Activated CD4-positive, alpha-beta T cell treated with anti-CD3 and anti-CD28 coated beads, Interleukin-10, Interleukin-2, amounts not matched to agents 100 ng/mL and 50 ng/mL, durations not matched to agents 16 hours and 8 hours (primary cell): ENCODE results near the gene MRPL46.
"Not testable (repeated sequence)": the region's sequence is repeated elsewhere in the genome, so short reads cannot be mapped to it uniquely, and the experiment has no call there.

Source experiments
- DNase-seq: peaks from one replicate; pipeline ENCODE4 v3.0.0-alpha.2; 2020

The MRPL46 gene

DNA sequence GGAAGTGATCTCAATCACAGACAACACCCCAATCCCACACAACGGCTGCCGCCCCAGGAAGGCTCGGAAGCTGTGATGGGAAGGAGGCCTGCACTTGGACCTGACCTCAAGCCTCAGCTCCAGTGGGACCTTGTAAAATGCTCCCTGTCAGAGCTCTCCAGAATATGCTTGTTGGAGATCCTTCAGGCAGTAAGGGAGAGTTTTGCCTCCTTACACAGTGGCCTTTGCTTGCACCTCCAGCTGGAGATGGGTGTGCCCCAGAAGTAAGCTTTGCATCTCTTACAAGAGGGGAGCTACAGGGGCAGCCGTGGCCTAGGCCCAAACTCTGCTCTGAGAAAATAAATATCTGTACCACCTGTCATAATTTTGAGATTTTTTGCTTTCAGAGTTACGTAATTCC lies 10.7 kb upstream of the MRPL46 start:
- DNase-seq, result no peak

DNA sequence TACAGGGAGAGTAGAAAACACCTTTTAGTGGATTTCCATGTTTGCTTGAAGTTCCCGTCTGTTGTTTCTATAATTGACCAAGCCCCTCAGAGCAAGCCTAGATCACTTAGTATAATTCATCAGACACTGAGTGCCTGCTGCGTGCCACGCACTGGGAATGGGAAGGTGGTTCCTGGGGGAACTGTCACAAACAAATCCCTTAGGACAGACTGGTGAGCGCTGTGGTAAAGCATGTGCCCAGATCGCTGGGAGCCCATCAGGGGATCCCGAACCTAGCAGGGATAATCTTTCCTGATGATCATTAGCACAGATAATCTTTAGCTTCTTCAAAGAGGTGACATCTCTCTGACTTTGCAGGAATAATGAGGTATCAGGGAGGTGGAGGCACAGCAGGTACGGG lies 9.9 kb upstream of the MRPL46 start:
- DNase-seq, result no peak

DNA sequence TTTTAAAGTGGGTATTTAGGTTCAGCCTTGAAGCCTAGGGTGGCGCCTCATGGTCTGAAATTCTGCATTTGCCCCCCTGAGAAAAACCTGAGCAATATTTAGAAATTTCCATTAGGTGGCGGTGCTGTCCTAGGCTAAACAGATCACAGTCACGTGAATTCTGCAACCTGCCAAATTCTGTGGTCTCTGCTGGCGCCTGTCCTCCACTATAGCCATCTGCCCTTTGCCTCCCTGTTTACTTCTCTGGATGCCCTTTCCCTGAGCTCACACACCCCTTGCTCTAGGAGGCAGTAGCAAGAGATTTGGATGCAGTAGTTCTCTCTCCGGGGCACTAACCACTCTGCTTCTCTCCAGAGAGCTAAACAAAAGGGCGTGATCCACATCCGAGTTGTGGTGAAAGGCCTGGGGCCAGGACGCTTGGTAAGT lies 9.5 kb upstream of the MRPL46 start:
- peak; percentile 42 for DNase-seq

DNA sequence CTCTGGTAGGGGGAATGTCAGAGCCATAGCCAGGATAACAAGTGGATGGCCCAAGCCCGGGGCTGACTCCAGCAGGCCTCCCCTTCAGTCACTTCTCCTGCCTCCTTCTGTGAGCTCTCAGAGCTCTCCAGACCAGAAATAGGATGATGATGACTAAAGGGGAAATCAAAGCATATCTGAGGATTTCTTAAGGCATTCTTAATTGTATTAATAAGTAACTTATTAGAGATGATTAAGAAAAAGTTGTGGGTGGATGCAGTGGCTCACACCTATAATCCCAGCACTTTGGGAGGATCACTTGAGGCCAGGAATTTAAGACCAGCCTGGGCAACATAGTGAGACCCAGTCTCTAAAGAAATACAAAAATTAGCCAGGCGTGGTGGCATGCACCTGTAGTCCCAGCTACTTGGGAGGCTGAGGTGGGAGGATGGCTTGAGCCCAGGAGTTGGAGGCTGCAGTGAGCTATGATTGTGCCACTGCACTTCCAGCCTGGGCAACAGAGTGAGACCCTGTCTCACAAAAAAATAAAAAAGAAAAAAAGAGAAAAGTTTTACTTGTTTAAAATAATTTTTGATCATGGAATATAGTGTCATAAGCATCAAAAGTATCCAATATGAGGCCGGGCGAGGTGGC lies 6.6 kb upstream of the MRPL46 start:
- DNase-seq, result not testable (repeated sequence)

DNA sequence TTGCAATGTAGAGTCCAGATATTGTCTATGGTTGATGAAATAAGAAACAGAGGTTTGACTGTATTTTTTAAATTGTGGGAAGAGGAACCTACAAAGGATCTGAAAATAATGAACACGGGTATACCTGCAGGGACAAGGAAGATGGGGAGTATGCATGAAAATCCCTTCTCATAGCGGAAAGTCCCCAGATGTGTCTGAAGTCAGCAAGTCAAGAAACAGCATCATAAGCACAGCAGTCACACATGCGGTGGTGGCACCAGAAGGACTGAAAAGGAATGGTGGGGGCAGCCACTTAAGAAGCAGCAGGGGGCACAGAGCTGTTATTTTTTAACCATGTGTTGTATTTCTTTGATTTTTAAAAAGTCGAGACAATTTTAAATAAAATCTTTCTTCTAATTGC lies 5.0 kb upstream of the MRPL46 start:
- peak; percentile 25 for DNase-seq

DNA sequence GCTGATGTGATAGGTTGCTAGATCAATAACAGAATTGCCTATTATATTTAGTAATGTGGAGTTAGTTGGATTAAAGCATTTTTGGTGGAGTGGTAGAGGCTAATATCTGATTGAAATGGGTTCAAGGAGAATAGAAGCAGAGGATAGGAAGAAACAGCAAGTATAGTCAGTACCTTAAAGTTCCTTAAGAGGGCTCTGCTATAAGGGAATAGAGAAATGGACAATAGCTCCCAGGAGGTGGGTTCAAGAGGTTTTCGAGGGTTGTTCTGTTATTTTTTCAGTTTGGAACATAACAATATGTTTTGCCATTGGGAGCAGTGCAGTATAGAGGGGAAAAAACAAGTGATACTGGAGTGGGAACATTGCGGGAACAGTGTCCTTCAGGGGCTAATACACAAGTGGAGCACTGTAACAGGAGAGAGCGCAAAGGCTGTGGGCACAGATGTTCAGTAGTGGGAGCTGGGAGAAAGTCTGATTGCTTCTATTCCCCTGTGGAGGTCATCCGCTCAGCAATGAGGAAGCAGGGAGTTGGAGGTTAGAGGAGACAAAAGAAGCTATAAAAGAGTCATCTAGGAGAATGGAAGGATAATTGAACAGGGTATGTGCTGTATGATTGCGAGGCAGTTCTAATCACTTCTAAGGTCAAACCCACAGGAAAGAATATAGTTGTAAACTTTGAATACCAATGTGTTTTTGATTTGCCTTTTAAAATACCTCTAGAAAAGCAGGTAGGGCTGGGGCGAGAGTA lies 3.6 kb upstream of the MRPL46 start:
- DNase-seq, result no peak

DNA sequence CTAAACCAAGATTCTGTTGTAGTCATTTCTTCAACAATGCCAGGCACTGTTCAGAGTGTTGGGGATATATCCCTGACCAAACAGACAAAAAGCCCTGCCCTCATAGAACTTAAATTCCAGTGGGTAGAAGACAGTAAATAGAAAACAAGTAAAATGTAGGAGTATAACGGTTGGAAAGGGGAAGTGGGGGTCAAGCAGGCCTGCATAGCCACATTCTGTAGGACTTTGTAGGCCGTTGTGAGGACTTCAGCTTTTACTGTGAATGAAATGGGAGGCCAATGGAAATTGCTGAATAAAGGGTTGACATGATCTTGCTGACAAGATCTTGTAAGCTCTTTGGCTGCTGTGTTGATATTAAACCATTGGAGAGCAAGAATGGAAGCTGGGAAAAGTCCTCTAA lies 2.1 kb upstream of the MRPL46 start:
- DNase-seq, result no peak

DNA sequence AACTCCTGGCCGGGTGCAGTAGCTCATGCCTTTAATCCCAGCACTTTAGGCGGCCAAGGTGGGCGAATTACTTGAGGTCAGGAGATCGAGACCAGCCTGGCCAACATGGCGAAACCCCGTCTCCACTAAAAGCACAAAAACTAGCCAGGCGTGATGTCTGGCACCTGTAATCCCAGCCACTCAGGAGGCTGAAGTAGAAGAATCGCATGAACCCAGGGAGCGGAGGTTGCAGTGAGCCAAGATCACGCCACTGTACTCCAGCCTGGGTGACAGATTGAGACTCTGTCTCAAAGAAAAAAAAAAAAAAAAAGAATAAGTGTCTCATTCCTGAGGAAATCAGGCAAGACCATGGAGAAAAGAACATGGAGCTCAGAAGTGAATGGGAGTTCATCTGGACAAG lies 1.5 kb upstream of the MRPL46 start:
- not testable (repeated sequence) for DNase-seq

DNA sequence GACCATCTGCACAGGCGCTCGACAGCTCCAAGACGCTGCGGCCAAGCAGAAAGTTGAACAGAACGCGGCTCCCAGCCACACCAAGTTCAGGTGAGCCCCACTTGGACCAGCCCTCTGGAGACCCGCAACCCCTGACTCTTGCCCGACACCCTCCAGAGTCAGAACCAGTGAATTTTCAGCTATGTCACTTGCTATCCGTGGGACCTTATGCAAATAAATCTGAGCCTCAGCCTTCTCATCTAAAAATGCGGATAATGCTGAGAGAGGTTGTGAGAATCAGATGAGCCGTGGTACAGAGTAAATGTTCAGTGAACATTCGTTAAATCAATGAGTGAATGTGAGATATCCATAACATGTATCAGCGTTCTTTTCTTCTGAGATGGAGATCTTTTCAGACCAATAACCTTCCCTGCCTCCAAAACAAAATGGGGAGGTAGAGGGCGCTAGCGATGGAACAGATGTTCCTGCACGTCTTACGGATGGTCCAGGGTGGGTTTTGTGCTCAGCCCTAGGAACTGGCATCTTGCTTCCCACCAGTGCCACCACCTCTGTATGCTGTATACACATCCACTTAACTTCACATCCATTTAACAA lies 844 bp upstream of the MRPL46 start:
- peak; percentile 28 for DNase-seq

DNA sequence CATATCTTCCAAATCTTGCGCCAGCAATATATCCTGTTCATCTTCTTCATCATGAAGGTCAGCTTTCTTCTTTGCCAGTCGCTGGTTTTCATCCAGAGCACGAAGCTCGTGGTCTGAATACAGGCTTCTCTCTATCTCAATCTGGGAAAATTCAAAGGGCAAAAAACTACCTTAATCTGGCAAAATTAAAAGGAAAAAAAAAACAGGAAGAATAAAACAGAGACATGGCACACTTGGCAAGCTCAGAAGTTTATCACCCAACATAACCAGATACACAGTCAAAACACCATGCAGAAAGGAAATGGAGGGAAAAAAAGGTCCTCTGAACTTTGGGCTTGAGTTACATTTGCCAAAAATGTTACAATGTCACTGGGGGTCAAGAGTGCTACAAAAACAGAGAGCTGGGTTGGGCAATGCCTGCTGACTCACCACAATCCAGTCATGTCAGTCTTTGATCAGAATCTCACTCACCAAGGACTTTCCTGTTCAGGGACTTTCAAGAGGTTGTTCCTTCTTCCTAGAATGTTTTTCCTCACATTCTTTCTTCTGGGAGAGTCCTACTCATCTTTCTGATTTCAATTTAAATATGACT lies 1.5 kb downstream of the MRPL46 start:
- DNase-seq, result peak; percentile 62

DNA sequence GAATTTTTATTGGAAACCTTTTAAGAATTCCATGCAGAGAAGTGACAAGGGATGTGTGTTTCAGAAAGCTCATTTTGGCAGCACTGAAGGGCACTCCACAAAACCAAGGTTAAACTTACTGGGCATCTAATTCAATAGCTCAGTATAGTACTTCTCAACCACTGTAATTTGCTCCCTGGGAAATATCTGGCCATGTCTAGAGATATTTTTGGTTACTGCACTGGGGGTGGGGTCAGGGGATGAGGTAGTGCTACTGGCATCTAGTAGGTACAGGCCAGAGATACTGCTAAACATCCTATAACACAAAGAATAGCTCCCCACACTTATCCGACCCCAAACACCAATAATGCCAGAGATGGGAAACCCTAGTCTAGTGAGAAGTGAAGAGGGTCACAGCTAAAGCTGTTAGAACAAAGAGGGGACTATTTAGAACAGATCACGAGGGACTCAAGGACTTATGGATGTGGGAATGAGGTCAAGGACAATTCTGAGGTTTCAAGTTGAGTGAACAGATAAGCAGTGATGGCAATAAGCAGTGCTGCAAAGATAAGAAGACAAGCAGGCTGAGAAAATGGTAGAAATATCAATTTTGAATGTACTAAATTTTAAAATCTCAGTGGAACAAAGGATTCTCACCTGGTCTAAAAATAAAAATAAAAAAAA lies 3.2 kb downstream of the MRPL46 start:
- no peak for DNase-seq

DNA sequence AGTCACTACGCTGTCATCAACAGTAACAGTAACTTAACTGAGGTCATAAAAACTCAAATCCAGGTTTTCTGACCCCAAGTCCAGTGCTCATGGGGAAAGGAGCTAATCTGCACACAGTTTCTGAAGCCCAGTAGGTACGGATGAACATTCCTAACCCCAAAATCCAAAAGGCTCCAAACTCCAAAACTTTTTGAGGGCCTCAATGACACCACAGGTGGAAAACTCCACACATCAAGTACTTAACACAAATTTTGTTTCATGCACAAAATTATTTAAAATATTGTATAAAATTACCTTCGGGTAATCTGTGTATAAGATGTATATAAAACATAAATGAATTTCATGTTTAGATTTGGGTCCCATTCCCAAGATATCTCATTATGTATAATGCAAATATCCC lies 10.5 kb downstream of the MRPL46 start:
- DNase-seq, result no peak

DNA sequence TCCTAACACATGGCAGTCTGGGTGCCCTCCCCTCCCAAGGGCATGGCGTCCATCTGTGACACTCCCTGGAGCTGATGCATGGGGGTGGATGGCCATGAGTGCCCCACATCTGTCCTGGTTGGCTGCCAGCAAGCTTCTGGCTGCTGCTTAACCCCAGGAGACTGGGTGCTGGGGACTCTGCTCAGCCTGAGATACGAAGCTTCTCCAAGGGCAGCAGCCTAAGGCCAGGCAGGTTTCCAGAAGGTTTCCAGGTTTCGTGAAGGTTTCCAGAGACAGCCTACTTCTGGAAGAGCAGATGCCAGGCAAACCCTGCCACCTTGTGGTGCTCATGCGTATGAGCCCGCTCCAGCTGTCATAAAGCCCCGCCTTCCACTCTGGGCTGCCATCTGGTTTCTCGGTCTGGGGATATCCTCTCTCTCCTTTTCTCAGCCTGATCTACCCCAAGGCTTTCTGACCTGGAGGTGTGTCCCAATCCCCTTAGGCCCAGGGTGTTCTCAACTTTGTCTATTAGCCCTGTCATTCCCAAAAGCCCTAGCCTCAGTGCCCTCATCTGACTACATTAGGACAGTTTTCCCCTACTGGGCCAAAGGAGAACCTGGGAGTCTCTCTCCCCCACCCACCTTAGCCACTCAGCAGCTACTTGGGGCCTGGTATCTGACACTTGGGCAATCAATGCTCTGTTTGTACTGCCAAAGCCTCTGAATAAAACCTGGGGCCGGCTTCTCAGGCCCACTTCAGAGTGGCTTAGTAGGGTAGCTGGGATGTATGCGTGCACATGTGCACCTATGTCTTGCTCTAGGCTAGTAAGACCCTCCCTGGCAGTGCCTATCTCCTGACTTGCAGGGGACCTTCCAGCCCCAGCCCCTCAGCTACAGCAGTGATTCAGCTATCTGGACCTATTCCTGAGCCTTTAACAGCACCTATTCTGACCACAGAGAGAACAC lies 12.0 kb downstream of the MRPL46 start:
- peak; percentile 65 for DNase-seq

DNA sequence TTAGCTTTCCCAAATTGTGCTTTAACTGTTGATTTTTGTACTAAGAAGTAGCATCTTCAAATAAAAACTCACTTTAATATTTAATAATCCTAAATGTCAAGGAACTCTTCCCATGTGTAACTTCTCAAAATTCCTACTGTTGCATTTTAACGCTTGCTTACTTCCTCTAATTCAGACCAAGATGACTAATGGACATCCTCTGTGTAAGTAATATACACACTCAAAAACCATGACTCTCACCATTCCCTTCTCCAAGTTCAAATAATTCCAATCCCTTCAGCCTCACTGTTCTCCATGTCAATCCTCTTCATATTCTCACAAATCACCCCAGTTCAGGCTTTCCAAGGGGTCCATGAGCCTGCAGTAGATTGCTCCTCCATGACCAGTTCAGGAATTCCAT lies 13.0 kb downstream of the MRPL46 start:
- no peak for DNase-seq

DNA sequence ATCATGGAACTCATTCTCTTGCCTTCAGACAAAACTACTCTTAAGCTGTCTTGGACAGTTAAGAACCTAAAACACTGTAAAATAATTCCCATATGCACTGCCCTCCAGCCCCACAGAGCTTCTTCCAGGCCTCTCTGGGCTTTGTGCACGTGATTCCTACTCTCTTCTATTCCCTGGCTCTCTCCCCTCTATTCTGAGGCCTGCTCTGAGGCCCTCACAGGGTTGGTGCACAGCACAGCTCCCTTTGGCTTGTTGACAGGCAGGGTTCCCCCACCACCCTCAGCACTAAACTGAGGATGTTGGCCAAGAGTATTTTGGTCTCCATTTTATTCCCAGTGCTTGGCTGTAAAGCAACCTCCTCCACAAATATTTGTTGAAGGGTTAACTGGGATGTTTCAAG lies 13.5 kb downstream of the MRPL46 start:
- DNase-seq, result no peak

DNA sequence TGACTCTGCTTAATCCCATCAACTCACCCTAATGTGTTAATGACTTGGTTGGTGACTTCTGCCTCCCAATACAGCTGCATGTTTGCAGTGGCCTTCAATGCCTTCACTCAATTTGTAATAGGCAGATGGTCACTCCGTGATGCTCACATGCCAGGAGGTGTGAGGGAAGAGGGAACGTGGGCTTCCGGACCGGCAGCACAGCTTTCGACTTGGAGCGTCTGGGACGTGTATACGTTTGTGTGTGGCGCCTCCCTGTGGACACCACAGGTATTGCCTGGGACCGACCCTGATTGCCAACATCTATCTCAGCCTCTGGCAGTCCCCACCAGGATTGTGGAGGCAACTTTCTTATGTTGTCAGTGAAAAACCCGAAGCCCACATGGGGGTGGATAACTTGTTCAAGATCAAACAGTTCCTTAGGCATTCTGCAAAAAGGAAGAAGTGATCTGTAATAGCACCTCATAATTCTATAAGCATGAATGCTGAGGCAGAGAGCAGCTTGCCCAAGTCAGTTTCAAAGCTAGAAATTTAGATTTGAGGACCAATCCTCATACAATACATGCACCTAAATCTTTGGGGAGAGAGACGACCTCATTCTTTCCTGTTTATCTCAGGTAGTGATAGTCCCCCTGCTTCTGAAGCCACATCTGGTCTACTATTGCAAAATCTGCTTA lies 16.9 kb downstream of the MRPL46 start:
- peak; percentile 81 for DNase-seq

DNA sequence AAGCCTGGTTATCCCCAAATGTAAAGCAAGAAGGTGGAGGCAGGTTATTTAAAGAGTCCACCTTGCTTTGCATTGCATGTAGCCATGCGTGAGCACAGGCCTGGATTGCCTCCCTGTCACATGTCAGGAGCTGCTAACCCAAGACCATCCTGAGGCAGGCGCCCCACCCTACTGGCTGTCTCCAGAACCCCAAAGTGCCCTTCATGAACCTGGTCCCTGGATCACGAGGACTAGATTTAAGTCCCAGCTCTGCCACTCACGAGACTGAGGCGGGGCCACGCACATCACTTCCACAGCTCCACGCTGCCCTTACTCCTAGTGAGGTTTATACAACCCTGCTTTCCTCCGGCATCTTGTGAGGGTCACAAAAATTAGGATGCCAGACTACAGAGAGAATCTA lies 17.6 kb downstream of the MRPL46 start:
- no peak for DNase-seq

DNA sequence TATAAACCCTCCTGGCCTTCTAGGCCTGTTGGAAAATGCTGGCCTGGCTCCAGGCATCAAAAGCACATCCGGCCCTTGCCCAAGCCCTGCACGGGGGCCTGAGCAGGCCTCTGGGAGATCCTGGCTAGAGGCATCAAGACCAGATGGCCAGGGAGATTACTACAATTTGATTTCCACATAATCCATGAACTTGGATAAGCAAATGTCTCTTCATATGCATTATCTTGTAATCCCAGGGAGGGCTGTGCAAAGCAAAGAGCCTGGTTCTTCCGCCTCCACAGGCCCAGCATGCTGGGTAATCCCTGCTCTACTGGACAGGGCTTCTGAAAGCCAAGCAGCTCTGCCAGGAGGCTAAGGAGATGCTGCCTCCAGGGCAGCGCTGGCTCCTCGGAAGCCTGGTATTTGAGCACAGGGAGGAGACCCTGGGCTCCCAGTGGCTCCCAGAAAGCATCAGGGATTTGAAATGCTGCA lies 18.2 kb downstream of the MRPL46 start:
- DNase-seq, result no peak

DNA sequence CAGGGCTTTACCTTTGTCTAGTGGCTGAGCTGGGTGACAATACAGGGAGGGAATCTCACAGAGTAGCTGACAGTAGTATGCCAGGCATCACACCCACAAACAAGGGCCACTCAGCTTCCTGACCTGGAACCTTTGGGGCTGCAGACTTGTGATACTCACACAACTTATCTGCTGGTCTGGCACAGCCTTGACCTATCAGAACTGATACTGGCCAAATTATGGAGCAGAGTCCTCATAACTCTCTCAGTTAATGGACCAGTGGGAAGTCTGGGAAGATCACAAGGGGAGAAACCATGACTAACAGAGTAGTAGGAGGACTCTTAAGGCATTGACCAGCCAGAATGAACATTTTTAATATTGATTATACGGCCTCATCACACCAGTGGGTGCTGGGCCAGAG lies 19.4 kb downstream of the MRPL46 start:
- no peak for DNase-seq

DNA sequence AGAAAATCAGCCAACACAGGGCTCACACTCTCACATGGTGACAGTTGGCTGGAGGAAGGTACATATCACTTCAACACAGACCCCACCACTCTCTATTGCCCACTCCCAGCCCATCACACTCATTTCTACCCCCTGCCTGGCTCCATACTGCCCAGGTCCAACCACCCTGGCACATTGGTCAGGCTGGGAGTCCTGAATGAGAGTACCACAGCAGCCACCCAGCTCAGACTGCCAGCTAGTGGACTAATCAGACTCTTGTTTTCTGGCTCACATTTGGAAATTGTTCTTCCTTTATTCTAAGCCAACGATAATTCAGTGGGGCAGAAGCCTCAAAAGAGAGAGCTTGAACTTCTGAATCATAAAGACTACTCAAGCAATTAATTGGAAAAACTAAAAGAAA lies 20.0 kb downstream of the MRPL46 start:
- DNase-seq, result no peak

DNA sequence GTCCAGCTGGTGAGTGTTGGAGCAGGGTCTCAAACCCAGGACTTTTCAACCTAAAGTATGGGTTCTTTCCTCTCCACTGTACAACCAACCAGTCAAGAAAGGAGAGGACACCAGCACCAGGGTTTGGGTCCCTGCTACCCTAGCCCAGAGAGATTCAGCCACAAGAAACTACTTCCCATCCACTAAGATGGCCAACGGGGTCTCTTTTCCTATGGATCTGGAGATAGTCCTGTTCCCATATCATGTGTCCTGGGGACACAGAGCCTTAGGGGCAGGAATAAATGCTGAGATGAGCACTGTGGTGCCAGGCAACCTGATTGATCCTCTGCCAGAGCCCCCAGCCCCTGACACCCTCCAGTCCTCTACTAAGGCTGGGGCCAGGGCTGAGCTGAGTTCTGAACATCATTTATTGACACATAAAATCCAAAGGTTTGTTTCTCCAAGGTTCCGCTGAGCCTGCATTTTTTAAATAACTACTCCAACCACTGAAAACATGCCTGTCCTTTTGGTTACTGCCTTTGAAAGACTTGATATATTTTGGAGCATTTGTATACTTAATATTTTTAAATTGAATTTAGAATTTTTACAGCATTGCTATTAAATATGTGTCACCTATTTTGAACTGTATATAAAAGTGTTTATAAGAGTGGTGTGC lies 26.0 kb downstream of the MRPL46 start:
- DNase-seq, result no peak
